Measurements from ENCODE around the gene ENTPD3. TPM values are rescaled to one million over a fixed set of nuclear protein-coding genes. Genes with fewer than 3 reads are reported as not detected.

ENTPD3 gene
- total and polyA plus RNA-seq, 2 donors (not counting 1 experiment from before 2014, with no cell fraction given) = not detected

DNA sequence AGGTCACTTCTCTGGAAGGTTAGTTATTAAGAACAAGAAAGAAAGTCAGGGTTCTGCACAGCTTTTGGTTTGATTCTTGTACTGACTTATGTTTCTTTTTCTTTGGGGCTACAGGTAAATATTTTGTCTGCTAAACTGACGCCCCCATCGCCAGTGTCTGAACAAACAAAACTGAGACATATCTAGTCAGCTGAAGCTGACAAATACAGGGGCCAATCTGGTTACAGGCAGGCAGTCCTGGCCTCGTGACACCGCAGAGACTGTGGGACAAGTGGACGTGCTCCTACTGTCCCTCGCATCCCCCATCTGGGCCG lies 65.5 kb downstream of the ENTPD3 start:
- Histone ChIP-seq H4K20me1 (ENCODE audit: control insufficient read depth, insufficient read depth, low read length, poor library complexity, severe bottlenecking) (peaks cover 2% of the 10 kb centered on the region), H3K27ac (ENCODE audit: low read length in 2 of 2) (peak overlapping the region; percentile 92 to 95), H3K79me2 (ENCODE audit: control insufficient read depth, insufficient read depth, low read length) (peaks cover 9% of the 10 kb centered on the region), H3K27me3 (replicated peaks in 1 of 4; ENCODE audit: control extremely low read depth in 1 of 4, control insufficient read depth in 3 of 4, insufficient read depth in 4 of 4, low read length in 3 of 4) (no peaks in the 10 kb centered on the region), H3K36me3 (replicated peaks in 1 of 2; ENCODE audit: control extremely low read depth in 1 of 2, control insufficient read depth in 1 of 2, extremely low read depth in 1 of 2, insufficient read depth in 2 of 2, low read length in 1 of 2) (no peaks in the 10 kb centered on the region), H3K9ac (ENCODE audit: low read length) (peak overlapping the region; percentile 93), H3K4me1 (ENCODE audit: control insufficient read depth in 2 of 2, insufficient read depth in 2 of 2, low read length in 2 of 2) (peaks cover 19 to 22% of the 10 kb centered on the region in 2 donors), H2AFZ (ENCODE audit: insufficient read depth, low read depth, low read length, poor library complexity, severe bottlenecking) (peak overlapping the region; percentile 92), H3K9me3 (ENCODE audit: control extremely low read depth in 1 of 3, control insufficient read depth in 2 of 3, insufficient read depth in 1 of 3, low read length in 2 of 3) (peaks cover 0 to 5% (median 0%) of the 10 kb centered on the region in 3 donors), H3K4me3 (ENCODE audit: control extremely low read depth in 1 of 5, extremely low read depth in 1 of 5, insufficient read depth in 1 of 5, low read depth in 2 of 5, low read length in 4 of 5) (peak overlapping the region; percentile 60 to 88 (median 77)), H3K4me2 (replicated peaks; ENCODE audit: low read depth, low read length, poor library complexity, severe bottlenecking) (peak overlapping the region; percentile 92)
- ChIA-PET POLR2A (no interaction called here), CTCF (interaction anchor here (0.7 to 1.3 kb wide), 4 partner anchors 25 to 144 kb away, joined by 3 to 6 read pairs (median 3); partner anchors contain the start of gene ZNF619)
- H3K27me3 Mint-ChIP-seq = no peaks in the 10 kb centered on the region
- no peaks in the 10 kb centered on the region for H3K9me3 Mint-ChIP-seq (ENCODE audit: insufficient read depth)
- no peak for DNase-seq
- 2% methylated on average over 7 of the region's 7 CpGs for WGBS (ENCODE audit: insufficient coverage)
- no peak for TF ChIP-seq EZH2 (IDR thresholded peaks at IDR 0.05; ENCODE audit: borderline replicate concordance, insufficient read depth, low read depth, low read length, poor library complexity, severe bottlenecking)
- TF ChIP-seq, protein P1, sequence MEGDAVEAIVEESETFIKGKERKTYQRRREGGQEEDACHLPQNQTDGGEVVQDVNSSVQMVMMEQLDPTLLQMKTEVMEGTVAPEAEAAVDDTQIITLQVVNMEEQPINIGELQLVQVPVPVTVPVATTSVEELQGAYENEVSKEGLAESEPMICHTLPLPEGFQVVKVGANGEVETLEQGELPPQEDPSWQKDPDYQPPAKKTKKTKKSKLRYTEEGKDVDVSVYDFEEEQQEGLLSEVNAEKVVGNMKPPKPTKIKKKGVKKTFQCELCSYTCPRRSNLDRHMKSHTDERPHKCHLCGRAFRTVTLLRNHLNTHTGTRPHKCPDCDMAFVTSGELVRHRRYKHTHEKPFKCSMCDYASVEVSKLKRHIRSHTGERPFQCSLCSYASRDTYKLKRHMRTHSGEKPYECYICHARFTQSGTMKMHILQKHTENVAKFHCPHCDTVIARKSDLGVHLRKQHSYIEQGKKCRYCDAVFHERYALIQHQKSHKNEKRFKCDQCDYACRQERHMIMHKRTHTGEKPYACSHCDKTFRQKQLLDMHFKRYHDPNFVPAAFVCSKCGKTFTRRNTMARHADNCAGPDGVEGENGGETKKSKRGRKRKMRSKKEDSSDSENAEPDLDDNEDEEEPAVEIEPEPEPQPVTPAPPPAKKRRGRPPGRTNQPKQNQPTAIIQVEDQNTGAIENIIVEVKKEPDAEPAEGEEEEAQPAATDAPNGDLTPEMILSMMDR (IDR thresholded peaks at IDR 0.05) = no peak
- H3K27ac Mint-ChIP-seq = peak overlapping the region; percentile 99
- peaks cover 32% of the 10 kb centered on the region for H3K4me1 Mint-ChIP-seq
- peak overlapping the region; percentile 96 for H3K4me3 Mint-ChIP-seq
- intact Hi-C loops (cut with micrococcal nuclease) = loop anchor here (5.0 to 10.0 kb wide), 3 partner anchors 742 to 1560 kb away; partner anchors contain the start of genes CTNNB1, SCN11A and WDR48
- ATAC-seq (ENCODE audit: low read depth) = no peak
